Fibroblast of mammary gland (primary cell): Measurements from ENCODE around the gene KRAS.
A peak's percentile ranks its signal among the peaks of the same experiment; 100 is the strongest.

Source experiments
- DNase-seq: peaks from one replicate; pipeline ENCODE4 v3.0.0-alpha.2; 2010; ENCODE audit warnings: low read depth
- H3K4me3 ChIP-seq: 2 replicates; pipeline ENCODE4 v1.5.1; 2011; ENCODE audit warnings: low read depth, mild to moderate bottlenecking, low read length, moderate library complexity; ENCODE audit not compliant: control insufficient read depth
- CTCF ChIP-seq: conservative IDR thresholded peaks from 2 replicates; pipeline ENCODE4 v1.5.1; 2011; ENCODE audit warnings: low read depth, low read length, inconsistent platforms; ENCODE audit not compliant: control insufficient read depth, insufficient read depth

Gene KRAS

GRCh38 chr12:25257590-25258324, 7.0 kb upstream of the KRAS start:
- DNase-seq: no peak
- no peak for TF ChIP-seq CTCF

GRCh38 chr12:25256826-25257225, 6.1 kb upstream of the KRAS start:
- TF ChIP-seq CTCF: no peak

More at GRCh38 chr12:25257590-25258324, 7.0 kb upstream of the KRAS start:
- no peak overlapping the region for H3K4me3 ChIP-seq

GRCh38 chr12:25256005-25256404, 5.3 kb upstream of the KRAS start:
- no peak overlapping the region for H3K4me3 ChIP-seq
- no peak for DNase-seq
- TF ChIP-seq CTCF: no peak

More at GRCh38 chr12:25256826-25257225, 6.1 kb upstream of the KRAS start:
- H3K4me3 ChIP-seq: no peak overlapping the region
- DNase-seq: no peak

- DNase-seq: peak; percentile 21
- no peak overlapping the region for H3K4me3 ChIP-seq
- TF ChIP-seq CTCF: no peak
These were observed 3.6 kb upstream of the KRAS start for GRCh38 chr12:25254271-25254880.

GRCh38 chr12:25253371-25254068, 2.8 kb upstream of the KRAS start:
- TF ChIP-seq CTCF: no peak
- DNase-seq: no peak
- no peak overlapping the region for H3K4me3 ChIP-seq

GRCh38 chr12:25252946-25253345, 2.2 kb upstream of the KRAS start:
- H3K4me3 ChIP-seq: no peak overlapping the region
- no peak for TF ChIP-seq CTCF

More at GRCh38 chr12:25252946-25253345, 2.2 kb upstream of the KRAS start:
- no peak for DNase-seq
